HG03457 (cell line): ENCODE measurements around the gene DEDD.
"Not testable (repeated sequence)": the region's sequence is repeated elsewhere in the genome, so short reads cannot be mapped to it uniquely, and the experiment has no call there.

Source experiments
- ATAC-seq: cut with Tn5 transposase; IDR thresholded peaks from one replicate; pipeline ENCODE4 v1.9.1; 2021; ENCODE audit warnings: moderate number of reproducible peaks; ENCODE audit not compliant: unreplicated experiment

DEDD gene

GRCh38 chr1:161130266-161130665, 2.2 kb downstream of the DEDD start:
- no peak for ATAC-seq

GRCh38 chr1:161128591-161129420, 3.7 kb downstream of the DEDD start:
- ATAC-seq: no peak

GRCh38 chr1:161127649-161128048, 4.8 kb downstream of the DEDD start:
- no peak for ATAC-seq

GRCh38 chr1:161122967-161123366, 9.5 kb downstream of the DEDD start:
- no peak for ATAC-seq

GRCh38 chr1:161121834-161122233, 10.6 kb downstream of the DEDD start:
- ATAC-seq: no peak

- no peak for ATAC-seq
These were observed 11.3 kb downstream of the DEDD start for GRCh38 chr1:161121042-161121650.

- ATAC-seq: no peak
These were observed 13.2 kb downstream of the DEDD start for GRCh38 chr1:161119092-161119903.

GRCh38 chr1:161117759-161118581, 14.5 kb downstream of the DEDD start, which contains the start of the genes NIT1 and PFDN2:
TSS of gene NIT1 (plus strand) at chr1:161118105. CDS start at chr1:161118177, 72 bp downstream.
TSS of gene PFDN2 (minus strand) at chr1:161118037. CDS start at chr1:161118026, 11 bp downstream.
- peak; percentile 56 for ATAC-seq

GRCh38 chr1:161115961-161116360, 16.5 kb downstream of the DEDD start:
- not testable (repeated sequence) for ATAC-seq

GRCh38 chr1:161115132-161115711, 17.2 kb downstream of the DEDD start:
- ATAC-seq: no peak

- ATAC-seq: no peak
These were observed 17.9 kb downstream of the DEDD start for GRCh38 chr1:161114556-161114955.

GRCh38 chr1:161113915-161114314, 18.6 kb downstream of the DEDD start:
- no peak for ATAC-seq

GRCh38 chr1:161111527-161111926, 20.9 kb downstream of the DEDD start:
- no peak for ATAC-seq

GRCh38 chr1:161111117-161111516, 21.4 kb downstream of the DEDD start:
- ATAC-seq: no peak

- ATAC-seq: no peak
These were observed 26.0 kb downstream of the DEDD start for GRCh38 chr1:161106431-161106830.

- no peak for ATAC-seq
These were observed 31.9 kb downstream of the DEDD start for GRCh38 chr1:161100556-161100955.

GRCh38 chr1:161099090-161099802, 33.2 kb downstream of the DEDD start:
- no peak for ATAC-seq

GRCh38 chr1:161098210-161099068, 34.0 kb downstream of the DEDD start, which contains the start of gene KLHDC9:
TSS of gene KLHDC9 (plus strand) at chr1:161098361. CDS start at chr1:161098536, 175 bp downstream.
- ATAC-seq: no peak
